GM21367 (cell line): Measurements from ENCODE around the gene TMEM109.

Source experiments
- ATAC-seq: cut with Tn5 transposase; IDR thresholded peaks from one replicate; pipeline ENCODE4 v1.9.1; 2021; ENCODE audit not compliant: unreplicated experiment

Gene TMEM109

DNA sequence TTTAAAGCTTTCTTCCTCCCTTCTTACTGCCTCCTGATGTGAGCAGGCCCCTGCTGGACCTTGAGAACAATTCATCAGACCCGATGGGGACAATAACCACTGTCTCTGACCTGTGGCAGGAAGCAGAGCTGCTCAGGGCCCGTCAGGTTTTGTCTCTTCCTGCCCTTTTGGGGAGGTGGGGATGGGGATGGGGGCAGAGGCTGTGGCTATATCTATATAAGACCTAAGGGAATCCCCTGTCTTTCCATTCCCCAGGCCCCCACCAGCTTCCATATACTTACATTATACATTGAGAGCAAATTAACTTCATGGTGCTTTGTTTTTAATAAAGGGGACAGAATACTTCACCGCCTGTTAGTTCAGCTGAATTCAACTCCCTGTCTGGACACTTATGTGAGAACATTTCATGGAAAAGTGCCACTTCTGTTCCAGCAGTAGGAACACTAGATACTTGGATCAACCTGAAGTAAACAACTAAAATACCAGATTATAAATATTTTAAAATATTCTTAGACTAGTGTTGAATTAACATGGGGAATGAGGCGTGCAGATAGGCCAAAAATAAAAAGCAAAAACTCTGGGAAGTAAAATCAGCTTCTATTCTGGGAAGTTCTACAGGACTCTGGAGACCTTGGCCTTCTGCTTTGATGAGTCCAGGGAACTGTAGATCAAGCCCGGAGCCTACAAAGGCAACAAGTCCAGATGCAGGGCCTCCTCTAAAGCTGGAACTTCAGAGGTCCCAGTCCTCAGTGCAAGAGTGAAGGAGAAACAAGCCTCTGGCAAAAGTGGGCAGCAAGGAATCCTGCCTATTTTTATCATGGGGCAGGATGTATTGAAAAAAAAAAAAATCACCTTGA is 35.5 kb upstream of the TMEM109 start:
- no peak for ATAC-seq

DNA sequence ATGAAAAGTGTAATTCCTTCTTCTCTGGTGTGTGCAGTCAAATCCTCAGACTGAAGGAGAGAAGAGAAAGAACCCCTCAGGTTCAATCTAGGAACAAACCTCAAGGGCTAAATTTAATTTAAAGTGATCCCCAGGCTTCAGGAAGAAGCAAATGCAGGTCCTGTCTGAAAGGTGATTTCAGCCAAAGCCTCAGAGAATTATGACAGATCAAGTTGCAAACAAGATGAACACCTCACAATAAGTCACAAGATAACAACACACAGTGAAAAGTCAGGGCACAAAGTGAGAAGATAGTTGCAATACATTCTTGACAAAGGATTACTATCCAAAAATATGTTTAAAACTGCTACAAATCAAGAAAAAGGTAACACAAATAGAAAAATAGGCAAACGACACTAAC is 34.9 kb upstream of the TMEM109 start:
- no peak for ATAC-seq

DNA sequence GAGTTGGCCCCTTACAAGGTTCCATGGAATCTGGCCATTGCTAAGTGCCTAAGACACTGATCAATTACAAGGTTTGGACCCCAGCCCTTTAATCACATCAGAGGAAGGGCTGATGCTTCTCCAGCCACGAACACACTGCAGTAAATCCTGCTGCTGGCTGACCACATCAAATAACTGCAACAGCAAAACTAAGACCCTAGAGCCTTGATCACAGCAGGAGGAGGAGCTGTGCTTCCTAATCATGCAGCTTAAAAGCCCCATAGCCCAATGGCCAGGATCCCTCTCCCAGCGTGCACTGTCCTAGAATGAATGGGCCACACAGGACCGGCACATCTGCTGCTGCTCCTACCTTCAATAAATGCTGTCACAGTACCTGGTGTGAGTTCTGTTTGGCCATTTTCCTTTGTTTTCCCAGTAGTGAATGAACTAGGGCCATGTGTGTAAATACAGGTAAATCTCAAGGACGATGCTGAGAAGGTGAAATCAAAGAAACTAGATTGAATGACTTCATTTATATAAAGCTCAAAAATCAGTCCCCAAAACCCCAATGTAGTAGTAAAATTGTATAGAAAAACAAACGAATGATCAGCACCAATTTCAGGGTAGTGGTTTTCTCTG is 33.9 kb upstream of the TMEM109 start:
- ATAC-seq = no peak

DNA sequence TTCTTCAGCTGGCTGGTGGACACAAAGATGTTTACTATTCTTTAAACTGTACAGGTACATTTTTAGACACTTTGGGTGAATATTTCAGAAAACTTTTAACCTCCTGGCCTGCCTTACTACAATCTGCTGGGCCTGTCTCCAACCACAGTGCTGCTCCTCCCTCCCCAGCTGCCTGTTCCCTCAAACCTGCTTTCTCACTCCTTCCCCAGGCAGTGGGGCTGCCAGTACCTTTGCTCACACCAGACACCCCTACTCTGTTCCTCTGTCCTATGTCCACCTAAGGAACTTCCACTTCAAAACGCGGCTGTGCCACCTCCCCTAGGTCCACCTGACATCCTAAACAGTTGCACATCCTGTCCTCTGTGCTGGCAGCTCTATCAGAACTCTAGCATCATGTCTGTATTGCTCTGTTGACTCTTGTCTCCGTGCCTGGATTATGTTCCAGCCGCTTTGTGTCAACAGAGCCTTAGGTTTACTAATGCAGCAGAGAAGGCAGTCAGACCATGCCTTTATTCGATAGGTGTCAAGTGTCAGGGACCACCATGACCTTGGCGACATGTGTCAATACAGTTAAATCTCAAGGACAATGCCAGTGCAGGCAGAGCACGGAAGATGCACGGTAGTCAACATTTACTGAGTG is 33.2 kb upstream of the TMEM109 start:
- no peak for ATAC-seq

DNA sequence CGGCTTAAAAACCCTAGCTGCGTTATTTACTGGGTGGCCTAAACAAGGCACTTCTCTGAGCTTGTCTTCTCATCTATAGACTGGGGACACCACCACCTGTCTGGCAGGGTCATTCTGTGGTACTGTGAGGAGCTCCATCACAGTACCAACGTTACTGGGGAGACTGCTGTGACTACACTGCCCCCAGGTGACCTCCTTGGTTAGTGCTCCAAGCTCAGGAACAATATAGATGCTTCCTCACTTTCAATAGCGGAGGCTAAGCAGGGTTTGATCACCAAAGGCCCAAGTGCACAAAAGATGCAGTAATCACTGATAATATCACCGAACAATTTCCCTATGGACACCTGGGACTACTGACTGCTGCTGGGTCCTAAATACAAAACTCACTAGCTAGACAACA is 26.4 kb upstream of the TMEM109 start:
- ATAC-seq = no peak

DNA sequence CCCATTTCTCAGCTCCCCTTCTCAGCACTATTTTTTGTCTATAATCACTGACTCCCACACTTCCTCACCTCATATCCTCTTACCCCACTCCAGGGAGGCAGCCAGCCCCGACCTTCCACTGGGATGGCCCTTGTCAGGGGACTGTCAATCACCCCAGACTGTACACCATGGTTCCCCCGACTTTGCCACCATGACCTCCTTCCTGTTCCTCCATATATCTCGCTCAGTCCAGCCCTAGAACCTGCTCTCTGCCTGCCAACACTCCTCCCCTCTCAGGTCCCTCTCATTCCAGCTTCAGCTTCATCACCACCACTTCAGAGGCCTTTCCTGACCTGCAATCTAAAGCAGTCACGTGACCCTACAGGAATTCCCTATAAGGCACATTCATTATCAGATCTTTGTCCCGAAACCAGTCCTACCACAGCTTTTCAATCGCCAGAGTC is 24.1 kb upstream of the TMEM109 start:
- ATAC-seq = no peak

DNA sequence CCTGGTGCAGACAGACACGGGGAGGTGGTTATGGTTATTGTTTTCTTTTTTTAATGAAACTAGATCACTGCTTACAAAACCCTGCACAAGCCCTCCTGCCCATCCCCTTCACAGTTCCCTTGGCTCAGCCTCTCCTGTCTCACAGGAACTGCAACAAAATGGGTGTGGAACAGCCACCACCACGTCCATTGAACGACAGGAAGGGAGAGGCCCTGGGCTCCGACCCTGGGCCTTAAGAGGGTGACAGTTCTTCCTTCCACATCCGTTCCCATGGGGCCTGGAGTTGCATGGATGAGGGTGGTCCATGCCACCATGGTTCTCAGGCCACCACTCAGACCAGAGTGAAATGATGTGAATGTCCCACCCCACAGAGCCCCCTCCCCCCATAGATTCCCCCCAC is 23.3 kb upstream of the TMEM109 start:
- ATAC-seq = no peak

DNA sequence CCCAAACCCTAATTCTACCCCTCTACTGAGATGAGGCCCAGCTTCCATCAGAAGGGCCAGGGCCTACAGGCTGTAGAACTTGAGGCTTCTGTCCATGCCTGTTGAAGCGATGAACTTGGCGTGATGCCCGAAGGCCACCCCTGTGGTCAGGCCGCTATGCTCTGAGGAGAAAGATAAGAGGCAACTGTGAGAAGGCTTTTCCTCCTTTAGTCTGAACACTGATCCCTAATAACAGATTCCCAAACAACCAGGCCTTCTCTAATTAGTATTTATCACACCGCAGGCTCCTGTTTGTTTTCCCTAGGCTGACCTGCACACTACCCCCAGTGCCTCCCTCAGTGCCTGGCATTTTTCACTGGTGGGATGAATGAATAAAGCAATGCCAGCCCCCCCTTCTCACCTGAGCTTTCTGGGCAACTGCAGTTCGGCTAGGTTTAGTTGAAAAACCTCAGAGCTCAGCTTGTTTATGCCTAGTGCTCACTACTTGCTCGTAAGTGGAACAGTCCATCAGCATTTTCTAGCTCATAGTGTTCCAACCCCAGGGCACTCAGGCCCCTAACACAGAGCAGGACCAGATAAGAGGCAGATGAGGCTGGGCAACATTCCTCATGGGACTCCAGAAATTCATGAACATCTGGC is 22.7 kb upstream of the TMEM109 start:
- no peak for ATAC-seq

DNA sequence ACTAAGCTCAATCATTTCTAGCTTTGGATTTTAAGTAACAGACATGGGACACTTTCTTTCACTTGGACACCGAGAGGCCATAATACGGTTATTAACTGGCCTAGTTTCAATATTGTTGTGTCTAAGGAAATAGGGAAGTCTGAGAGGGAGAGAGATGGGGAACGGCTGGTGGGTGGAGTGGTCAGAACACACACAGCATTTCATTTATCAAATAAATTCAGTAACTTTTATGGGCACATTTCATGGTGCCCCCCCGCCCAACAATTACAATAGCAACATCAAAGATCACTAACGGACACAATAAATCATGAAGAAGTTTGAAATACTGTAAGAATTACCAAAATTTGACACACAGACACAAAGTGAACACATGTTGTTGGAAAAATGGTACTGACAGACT is 18.3 kb upstream of the TMEM109 start:
- ATAC-seq = no peak

DNA sequence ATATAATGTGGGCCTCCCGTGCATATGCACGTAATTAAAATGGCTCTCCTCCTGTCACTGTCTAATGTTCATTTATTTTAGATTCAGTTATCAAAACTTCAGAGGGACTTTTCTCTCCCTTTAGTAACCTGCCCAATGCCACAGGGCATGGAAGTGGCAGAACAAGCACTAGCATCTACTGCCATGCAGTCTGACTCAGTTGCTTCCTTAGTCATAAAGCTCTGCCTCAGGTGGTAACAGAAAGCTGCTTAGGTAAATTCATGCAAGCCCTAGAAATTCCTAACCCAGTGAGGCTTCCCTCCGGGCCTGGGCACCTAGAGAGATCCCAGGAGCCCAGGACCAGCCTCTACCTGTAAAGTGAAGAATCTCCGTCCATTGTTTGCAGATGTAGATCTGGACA is 16.5 kb upstream of the TMEM109 start:
- ATAC-seq = no peak

DNA sequence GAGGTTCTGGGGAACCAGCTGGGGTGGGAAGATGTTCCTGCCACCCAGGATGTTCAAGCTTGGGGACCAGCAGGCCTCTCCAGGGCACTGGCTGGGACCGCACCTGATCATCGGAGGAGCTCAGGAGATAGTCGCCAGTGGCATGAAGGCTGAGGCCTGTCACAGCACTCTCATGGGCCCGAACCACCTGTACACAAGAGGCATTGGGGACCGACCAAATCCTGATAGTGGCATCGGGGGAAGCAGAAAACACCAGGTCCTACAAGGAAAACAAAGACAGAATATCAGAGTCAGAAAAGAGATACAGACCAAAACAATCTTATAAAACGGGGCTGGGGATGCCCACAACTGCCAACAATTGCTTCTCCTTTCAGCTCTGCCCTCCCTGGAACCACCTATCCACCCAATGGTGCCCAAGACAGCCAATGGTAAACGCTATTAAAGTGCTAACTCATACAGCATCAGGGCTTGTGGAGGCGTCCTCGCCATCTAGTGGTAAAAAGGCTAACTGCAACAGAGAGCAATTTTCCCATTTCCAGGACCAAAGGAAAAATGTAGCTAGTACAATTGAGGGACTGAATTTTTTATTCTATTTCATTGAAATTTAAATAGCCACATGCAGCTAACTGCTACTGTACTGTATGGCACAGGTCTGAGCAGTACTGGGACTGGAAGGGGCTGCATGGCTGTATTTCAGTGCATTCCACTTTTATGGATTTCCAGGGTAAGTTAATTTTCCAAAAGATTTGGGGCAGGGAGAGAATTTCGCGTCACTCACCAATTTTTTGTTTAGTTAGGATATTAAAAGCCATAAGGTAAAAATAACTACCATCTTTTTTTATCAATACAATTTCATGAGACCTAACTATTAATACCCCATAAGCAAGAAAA is 14.7 kb upstream of the TMEM109 start:
- no peak for ATAC-seq

DNA sequence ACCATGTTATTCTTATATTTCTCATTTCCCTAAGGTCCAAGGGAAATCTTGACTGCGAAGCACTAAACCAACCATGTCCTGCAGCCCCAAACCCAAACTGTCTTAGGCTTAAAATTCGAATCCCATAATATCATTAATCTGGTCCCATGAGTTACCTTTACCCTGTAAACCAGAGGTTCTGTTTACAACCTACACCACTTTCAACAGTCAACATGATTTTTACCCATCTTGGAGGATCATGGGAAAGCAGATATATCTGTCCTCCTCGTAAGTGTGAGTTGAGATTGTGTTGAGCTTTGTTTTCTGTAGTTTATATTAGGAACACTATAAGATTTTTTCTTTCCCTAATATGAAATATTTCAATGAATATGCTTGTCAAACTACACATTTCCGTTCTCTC is 14.0 kb upstream of the TMEM109 start:
- no peak for ATAC-seq

DNA sequence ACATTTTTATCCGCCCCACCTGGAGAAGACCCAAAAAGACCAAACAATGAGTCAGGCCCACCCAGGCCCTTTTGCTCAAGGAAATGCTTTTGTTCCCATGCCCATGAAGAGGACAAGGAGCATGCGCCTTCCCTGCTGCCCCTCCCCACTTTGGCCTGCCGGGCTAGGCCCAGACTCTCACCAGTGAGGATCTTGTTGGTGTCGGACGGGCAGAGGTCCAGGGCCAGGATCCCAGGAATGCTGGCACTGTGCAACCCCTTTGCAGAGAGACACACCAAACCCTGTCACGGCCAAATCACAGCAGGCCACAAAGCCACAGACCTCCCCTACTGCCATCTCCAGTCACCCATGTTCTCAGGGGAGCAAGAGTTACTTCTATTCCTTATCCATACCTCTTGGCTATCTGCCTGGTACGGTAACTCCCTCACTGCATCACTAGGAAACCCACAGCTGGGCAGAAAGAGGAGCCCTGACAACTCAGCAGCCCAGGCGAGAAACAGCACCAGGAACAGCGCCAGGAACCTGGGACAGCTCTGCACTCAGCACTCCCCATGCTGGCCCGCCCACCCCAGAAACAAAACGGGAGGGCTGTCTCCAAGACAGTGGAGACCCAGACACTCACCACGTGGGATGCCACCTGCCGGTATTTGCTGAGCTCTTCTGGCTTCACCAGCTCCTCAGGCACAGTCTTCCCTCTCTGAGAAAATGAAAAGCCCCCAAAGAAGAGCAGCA is 13.1 kb upstream of the TMEM109 start:
- no peak for ATAC-seq

DNA sequence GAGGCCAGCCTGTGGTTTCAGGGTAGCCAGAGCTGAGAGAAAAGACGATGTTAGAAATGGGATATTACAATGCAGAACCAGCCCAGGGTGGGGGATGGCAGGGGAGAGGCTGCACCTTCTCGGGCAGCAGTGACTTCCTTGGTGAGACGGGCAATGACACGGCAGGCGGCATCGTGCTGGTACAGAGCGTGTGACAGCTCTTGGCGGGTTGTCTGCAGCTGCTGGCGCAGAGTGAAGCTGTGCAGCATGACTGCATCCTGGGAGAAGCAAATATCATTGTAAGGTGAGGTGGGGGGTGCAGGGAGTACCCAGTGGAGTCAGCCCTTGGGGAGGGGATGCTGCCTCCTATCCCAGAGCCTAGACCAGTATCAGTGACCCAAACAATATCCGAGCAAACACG is 11.3 kb upstream of the TMEM109 start:
- no peak for ATAC-seq

DNA sequence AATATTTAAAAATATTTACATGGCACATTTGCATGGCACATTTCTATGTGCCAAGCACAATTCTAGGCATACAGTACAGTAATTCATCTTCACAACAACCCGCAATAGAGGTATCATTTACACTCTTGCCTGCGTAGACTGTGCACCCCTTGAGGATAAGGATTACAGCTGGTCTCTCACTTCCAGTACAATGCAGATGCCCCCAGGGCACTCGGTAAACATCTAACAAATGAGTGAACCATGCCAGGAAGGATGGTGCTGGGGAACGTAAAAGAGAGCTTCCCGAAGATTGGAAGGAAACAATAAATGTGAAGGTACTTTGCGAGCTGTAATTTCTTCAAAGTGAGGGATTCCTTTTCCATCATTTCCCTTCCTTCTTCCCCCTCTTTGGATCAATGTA is 8.9 kb upstream of the TMEM109 start:
- no peak for ATAC-seq

DNA sequence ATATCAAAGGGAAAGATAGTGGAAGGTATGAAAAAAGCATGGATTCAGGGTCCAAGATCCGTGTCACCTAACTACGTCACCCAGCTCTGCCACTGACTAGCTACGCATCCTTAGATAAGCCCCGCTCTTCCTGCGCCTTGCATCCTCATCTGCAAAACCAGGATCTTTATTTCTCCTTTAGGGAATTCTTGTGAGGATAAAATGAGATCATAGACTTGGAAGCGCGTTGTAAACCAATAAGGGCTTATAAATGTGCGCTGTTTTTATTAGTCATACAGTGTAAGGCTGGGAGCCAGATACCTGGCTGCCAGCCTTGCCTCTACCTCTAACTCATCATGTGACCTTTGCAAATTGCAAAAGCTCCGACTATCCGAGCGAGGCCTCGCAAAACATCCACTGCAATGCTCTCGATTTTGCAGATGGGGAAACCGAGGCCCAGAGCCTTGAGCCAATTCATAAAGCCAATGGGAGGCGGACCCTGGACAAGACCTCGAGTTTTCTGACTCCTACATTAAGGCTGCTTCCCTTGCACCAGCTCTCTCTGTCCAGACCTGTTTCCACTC is 8.3 kb upstream of the TMEM109 start:
- ATAC-seq = no peak

DNA sequence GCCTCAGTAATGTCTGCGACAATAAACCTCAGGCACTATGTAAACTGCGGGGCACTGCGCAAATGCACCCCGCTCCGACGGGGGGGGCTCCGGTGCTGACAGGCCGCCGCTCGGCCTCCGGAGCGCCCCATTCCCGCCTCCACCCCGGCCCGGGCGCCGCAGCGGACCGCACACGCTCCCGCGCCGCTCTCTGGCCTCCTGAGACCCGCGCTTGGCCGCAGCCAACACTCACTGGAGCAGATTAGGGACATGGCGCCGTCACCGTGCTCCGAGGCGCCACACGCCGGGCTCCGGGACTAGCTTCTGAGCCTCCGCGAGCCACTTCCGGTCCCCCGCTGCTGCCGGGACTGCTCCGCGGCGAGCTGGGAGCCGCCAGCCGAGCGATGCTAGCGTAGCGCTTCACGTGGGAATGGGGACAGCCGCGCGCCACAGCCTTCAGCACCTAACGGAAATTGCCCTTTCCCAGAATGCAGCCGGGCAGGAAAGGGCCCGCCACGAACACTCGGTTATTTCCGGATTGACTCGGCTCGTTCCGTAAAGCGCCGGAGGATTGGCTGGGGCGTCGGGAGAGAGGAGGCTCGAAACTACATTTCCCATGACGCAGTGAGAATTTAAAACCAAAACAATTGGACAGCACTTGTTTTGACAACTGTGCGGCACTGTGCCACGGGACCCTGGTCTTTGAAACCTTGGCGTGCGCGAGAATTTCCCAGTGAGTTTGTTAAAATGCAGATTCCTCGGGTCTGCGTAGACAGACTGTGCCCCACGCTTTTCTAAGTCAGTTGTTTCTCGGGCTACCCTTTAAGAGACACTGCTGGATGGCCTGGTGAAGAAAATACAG is 7.6 kb upstream of the TMEM109 start, which contains the start of gene PRPF19:
TSS of gene PRPF19 (minus strand) at position 454 of the 841 bp plus-strand sequence. CDS start at position 251, 203 bp downstream.
- ATAC-seq = peak; percentile 71

DNA sequence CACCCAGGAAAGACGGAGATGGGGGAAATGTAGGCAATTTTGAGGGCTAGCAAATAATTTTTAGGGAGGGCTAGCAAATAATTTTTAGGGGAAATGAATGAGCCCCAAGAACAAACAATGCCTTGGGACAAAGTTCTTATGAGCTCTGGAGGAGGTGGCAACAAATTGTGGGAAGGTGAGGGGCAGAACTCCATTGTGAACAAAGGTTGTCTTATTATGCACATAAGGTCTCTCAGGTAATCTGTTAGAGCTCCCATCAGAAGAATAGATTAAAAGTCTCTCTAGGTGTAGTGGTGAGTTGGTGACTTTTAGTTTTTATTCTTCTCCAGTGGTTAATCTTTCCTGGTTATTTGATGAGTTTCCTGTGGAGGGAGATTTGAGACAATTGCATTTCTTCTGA is 5.2 kb upstream of the TMEM109 start:
- ATAC-seq = no peak
